Stimulated activated CD4-positive, alpha-beta T cell treated with anti-CD3 and anti-CD28 coated beads, Interleukin-1b, Interleukin-23, amount 100 ng/mL, for 1 hour (primary cell): ENCODE results near the gene TLR10.
"Not testable (repeated sequence)": the region's sequence is repeated elsewhere in the genome, so short reads cannot be mapped to it uniquely, and the experiment has no call there.

Experiments used
- DNase-seq, 2 donors: peaks; one replicate each; pipeline ENCODE4 v3.0.0-alpha.2; 2020; ENCODE audit warnings: low read depth in 2 of 2

Gene TLR10

GRCh38 chr4:38802561-38803355, 20.0 kb upstream of the TLR10 start:
- no peak for DNase-seq

GRCh38 chr4:38800961-38801450, 18.2 kb upstream of the TLR10 start:
- DNase-seq, result no peak

GRCh38 chr4:38800366-38800765, 17.6 kb upstream of the TLR10 start:
- DNase-seq, result no peak

GRCh38 chr4:38795087-38795486, 12.3 kb upstream of the TLR10 start:
- no peak for DNase-seq

GRCh38 chr4:38794051-38794450, 11.3 kb upstream of the TLR10 start:
- DNase-seq, result no peak

- DNase-seq, result no peak
Measured at GRCh38 chr4:38791010-38791409, 8.2 kb upstream of the TLR10 start.

GRCh38 chr4:38788317-38788716, 5.5 kb upstream of the TLR10 start:
- DNase-seq, result no peak

- DNase-seq, result no peak
Measured at GRCh38 chr4:38787693-38788092, 4.9 kb upstream of the TLR10 start.

- DNase-seq, result no peak
Measured at GRCh38 chr4:38785901-38786402, 3.2 kb upstream of the TLR10 start.

- DNase-seq, result no peak
Measured at GRCh38 chr4:38785041-38785790, 2.4 kb upstream of the TLR10 start.

- DNase-seq, result no peak
Measured at GRCh38 chr4:38784141-38784540, 1.4 kb upstream of the TLR10 start.

GRCh38 chr4:38783109-38783460, 295 bp upstream of the TLR10 start:
- DNase-seq, result no peak

GRCh38 chr4:38781854-38782261, 932 bp downstream of the TLR10 start:
- DNase-seq, result no peak

- DNase-seq, result no peak
Measured at GRCh38 chr4:38780833-38781484, 1.8 kb downstream of the TLR10 start.

GRCh38 chr4:38779790-38780189, 3.0 kb downstream of the TLR10 start:
- no peak for DNase-seq

- DNase-seq, result not testable (repeated sequence)
Measured at GRCh38 chr4:38777925-38778324, 4.9 kb downstream of the TLR10 start.

- DNase-seq, result no peak
Measured at GRCh38 chr4:38775326-38775725, 7.5 kb downstream of the TLR10 start.

- DNase-seq, result no peak
Measured at GRCh38 chr4:38774181-38774955, 8.4 kb downstream of the TLR10 start.

GRCh38 chr4:38770281-38770680, 12.5 kb downstream of the TLR10 start:
- DNase-seq, result not testable (repeated sequence)

- no peak for DNase-seq
Measured at GRCh38 chr4:38769857-38770256, 12.9 kb downstream of the TLR10 start.

- no peak for DNase-seq
Measured at GRCh38 chr4:38769441-38769840, 13.3 kb downstream of the TLR10 start.

- DNase-seq, result no peak
Measured at GRCh38 chr4:38768968-38769394, 13.8 kb downstream of the TLR10 start.
